HG02610 (cell line): ENCODE results near the gene FAT1.

ENCODE experiments used
- ATAC-seq: cut with Tn5 transposase; IDR thresholded peaks from one replicate; pipeline ENCODE4 v1.9.1; 2021; ENCODE audit warnings: mild to moderate bottlenecking, moderate library complexity; ENCODE audit not compliant: unreplicated experiment

The FAT1 gene

DNA sequence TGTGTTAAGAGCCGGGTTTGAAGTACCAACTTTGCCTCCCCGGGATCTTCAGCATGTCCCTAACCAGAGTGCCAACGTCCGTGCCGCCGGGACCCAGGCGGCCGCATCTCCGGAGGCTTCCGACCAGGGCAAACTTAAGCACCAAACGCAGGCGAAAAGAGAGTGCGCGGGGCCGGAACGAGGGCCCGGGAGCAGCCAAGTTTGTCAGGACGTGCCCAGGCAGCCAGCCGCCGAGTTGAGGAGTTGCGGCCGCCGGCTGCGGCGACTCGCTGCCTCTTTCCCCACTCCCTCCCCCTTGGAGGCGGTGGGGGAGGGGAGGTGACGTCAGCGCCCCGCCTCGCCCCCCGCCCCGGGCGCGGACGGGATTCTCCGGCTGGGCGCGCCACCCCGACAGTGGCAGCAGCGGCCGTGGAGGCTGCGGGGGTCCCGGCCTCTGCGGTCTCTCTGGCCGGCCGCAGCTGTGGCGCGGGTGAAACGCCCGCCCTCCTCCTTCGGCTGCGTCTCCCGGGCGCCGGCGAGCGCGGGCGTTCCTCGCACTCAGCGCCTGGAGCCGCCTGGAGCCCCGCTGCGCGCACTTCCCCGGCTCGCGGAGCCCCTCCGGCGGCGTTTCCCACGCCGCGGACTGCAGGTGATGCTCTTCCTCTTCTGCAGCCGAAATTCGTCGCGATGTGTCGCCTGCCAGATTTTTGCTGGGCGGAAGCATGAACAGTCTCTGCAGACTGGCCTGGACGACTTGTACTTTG, 2.9 kb upstream of the FAT1 start:
- no peak for ATAC-seq

DNA sequence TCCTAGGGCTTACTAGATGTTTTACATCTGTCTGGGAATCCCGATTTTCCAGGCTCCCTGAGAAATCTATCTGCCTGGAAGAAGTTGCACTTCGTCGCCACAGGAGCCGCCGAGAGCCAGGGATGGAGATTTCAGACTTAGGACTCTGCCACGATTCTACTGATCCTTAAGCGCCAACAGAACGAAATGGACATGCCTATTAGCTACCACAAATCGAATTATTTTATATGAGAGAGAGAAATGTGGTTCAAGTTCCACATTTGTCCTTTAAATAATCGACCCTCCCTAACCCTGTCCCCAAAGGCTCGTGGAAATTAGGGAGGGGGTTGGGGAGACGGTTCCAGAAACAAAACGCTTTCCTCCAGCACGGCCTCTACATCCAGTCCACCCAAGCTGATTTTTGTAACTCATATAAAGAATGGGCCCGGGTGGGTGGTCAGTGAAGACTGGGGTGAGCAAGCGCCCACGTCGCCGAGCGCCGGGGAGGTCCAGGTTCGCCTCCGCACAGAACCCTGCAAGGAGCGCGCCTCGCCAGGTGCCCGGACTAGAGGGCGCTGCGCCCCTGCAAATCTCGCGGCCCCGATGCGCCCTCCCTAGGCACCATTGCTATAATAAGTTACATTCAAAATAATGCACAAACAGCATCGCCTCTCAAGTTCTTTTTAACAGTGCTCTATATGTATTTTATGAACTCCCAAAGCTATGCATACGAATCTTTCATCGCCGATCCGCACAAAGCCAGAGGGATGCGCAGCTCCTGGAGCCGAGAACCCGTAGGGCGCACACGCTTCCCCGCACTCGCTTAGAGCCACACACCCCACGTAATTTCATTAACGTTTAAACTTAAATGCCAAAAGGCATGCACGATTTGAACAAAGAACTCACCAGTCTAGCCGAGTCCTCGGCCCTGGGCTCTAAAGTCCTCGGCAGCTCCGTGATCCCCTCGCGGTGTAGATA, 2.1 kb upstream of the FAT1 start:
- no peak for ATAC-seq

DNA sequence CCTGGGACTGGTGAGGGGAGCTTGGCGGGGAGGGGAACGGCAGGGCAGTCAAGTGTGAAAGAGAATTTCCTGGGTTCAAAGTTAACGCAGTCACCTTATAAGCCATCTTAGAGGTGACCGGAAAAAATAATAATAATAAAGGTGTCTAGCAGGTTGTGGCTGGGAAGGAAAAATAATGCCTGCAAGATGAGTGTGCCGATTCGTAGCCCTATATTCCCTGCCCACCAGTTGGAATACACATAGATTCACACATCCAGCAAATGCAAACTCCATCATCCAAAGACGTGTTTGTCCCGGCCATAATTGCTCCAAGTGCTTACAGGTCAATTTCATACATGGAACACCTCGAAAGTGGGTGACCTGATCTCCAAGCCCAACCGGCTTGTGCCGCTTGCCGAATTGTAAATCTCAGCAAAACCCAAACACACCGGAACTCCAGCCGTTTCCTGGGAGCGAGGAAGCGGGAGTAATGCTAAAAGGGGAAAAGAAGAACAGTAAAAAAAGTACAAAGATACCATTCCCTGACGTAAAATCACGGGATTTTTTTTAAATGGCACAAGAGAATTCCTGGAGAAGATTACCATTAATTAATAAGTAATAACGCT, 1.3 kb upstream of the FAT1 start:
- ATAC-seq: no peak

DNA sequence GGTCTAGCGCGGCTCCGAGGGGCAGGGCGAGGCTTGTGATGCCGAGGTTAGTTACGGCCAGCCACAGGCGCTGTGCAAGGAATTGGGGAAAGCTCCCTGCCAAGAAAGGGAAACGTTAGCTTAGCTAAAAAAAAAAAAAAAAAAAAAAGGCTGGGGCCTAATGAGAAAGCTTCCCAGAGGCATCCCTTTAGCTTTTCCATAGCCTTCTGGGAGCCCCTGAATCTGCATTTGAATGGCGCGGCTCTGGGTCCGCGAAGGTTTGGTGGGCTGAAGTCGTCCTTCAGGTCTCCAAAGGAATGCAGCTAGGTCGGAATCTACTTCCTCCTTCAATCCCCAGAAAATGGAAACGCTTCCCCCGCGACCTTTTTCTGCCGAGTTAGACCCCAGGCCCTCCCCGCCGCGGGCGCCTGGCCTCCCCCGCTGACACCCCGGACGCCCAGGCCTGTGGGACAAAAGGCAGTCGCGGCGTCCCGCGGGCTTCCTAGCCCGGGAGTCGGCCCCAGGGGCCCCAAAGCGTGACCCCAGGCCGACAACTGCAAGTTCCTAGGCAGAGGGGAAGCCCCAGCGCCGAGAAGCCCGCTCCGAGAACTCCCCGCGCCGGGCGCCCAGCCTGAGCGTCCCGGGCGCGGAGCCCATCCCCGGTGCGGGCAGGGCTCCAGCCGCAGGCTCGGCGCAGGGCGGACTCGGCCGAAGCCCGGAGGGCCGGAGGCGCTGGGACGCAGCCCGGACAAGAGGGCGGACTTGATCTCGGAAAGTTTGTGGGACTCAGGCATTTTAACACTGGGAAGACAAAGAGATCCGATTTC, 605 bp upstream of the FAT1 start:
- ATAC-seq: no peak

DNA sequence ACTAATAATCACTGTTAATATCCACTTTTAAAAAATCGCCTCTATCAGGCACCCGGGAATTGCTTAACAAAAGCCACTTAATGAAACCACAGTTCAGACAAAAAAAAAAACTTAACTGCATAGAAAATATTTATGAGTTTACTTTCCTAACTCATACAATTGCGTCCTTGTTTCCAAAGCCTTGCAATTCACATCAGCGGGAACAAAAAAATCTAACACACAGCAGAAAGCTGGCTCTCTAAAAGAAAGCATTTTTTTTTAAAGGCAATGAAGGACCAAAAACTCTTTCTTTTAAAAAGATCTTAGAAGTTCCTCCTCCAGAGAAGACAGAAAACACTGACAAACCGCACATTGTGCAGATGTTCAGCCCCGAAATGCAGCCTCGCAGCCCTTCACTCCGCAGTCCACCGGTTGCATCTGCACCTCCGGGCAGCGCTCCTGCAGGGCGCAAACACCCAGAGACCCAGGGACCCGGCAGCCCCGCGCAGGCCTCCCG, 812 bp downstream of the FAT1 start:
- ATAC-seq: no peak

DNA sequence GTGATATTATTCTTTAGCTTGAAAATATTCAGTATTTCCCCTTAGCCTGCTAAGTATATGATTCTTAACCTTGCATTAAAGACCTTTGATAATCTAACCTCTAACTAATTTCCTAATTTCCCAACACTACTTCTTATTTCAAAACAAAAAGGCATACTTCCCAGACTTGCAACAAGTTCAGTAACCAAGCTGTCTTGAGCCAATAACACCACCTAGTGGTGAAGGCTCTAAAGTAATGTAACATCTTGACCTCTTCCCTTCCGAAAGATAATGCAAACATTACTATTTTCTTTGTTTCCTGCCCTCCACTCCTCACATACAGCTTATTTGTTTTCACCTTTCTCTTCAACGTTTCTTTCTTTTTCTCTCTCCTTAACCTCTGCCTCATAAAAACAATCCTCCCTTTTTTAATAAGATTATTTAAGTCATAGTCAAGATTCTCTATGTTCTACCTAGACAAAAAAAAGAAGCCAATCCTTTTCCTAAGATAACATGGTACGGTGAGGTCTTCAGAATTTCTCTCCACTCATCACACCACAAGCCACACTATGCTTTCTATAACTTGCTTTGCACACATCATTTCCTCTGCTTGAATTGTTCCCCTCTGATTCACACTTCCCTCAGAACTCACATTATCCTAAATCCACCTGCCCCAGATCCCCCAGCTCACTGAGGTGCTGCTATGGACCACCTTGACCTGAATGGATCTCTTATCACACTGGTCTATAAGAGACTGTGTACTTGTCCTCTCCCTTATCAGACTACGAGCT, 3.5 kb downstream of the FAT1 start:
- ATAC-seq: no peak

DNA sequence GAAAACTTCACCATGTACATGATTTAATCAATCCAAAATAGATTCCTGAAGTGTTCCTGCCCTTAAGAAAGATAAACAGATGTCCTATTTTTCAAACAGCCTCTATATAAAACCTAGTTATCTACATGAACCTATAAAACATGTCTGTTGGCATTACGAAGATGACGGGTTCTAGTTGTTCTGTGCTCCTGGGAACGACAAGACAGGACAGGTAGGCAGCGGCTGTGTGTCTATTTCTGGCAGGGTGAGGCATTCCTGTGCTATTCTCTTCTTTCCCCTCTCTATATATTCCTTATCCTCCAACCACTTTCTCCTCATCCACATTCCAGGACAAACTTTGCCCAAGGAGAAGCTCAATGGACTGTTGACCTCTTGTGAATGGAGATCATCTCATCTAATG, 6.1 kb downstream of the FAT1 start:
- ATAC-seq: no peak

DNA sequence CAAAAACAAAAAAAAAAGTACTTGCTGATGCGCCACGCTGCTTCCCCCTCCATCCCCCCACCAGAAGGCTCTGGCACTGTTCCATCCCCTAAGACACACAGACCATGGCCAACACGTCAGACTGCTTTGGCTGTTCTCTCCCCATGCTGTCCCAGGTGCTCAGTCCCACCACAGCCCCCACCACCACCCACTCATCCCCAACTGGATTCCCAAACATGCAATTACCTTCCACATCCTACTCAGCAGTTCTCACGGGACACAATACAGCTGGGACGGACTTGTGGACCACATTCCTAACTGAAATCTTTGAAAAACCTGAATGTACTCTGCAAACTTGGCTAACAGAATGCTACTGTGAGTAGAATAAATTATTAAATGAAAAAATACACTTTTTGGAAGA, 8.6 kb downstream of the FAT1 start:
- ATAC-seq: no peak

DNA sequence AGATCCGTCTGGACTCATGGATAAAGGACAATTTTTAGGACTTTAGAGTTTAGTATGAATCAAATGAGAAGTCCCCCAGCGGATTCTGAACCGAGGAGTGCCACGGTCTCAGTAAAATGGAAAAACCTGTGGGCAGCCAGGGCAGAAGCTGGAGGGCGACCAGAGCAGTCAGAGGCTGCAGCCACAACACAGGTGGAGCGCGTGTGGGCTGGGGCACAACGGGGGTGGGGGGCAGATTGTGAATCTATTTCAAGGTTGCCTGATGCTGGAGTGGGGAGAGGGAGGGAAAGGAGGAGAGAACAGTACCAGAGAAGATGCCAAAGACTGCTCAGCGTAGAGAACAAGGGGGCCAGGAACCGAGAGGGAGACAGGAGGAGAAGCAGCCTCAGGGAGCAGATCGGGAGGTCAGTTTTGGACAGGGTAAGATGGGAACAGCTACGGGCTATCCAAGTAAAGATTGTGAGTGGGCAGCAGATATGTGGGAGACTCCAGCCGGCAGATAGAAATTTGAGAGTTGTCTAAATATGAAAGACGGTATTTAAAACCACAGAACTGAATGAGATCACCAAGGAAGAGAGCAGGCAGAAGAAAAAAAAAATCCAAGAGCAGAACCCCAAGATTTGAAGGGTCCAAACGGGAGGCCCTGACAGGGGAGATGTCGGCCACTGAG, 9.5 kb downstream of the FAT1 start:
- ATAC-seq: no peak

DNA sequence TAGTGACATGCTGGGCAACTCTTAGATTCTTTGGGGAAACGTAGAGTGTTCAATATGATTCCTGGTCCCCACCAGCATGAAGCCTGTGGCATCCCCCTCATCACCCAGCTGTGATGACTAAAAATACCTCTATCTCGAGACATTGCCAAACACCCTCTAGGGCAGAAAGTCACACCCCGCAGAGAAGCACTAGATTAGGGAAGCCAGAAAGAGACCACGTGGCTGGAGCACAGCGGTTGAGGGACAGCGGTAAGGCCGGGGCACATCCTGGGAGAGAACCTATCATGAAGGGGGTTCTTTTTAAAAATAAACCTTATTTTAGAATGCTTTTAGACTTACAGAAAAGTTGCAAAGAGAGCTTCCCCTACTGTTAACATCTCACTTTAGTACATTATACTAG, 11.0 kb downstream of the FAT1 start:
- ATAC-seq: no peak

DNA sequence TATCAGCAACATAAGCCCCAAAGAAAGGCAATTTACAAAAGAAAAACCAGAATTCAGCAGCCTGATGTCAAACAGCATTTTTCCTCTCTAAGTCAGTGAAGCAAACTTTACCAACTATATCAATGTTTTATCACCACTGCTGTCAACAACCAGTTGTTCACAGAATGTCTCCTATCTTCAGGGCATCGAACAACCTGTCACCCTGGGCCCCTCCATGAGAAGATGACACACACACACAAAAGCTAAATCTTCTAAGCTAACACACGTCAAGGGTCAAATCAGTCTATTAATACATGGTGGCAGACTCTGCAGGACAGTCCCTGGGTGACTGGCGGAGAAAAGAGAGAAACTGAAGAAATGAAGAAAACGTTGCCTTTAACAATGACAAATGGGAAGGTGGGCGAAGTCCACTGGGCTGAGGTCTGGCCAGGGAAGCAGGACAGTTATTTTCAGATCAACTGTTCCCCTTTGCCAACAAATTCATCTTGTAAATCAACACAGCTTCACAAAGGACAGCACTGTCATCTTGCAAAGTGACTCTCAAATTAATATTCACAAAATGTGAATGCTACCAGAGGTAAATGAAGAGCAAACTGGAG, 13.0 kb downstream of the FAT1 start:
- no peak for ATAC-seq

DNA sequence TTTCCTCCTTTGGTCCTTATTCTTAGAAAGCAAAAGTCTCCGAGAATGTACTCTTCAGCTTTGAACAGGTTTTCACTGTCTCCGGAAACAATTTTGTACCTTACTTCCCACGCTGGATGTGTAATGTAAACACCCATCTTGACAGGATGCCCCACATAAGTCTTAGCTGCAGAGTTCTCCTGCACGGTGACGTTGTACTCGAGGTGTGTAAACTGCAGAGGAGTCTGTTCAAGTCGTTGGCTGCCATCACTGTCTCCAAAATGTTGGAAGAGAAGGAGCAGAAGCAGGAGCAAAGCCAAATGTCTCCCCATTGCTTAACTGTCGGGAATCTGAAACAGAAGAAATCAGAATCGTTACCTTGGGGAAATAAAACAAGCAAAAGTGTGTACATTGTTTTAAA, 14.1 kb downstream of the FAT1 start:
- ATAC-seq: no peak

DNA sequence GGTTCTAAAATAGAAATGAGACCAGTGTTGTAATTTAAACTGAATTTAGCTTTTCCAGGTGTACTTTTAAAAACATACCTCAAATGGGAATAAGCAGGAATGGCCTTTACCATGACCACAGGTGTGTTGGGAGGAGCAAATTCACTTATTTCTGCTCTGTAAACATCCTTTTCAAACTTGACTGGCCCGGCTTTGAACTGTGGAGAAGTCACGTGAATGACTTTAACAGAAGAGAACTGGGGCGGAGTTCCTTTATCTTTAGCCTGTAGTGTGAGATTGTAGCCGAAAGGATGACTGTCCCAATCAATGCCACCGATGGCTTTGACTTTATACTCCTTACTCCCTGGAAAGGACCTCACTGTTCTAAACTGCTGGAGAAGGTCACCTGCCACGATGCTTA, 15.1 kb downstream of the FAT1 start:
- no peak for ATAC-seq

DNA sequence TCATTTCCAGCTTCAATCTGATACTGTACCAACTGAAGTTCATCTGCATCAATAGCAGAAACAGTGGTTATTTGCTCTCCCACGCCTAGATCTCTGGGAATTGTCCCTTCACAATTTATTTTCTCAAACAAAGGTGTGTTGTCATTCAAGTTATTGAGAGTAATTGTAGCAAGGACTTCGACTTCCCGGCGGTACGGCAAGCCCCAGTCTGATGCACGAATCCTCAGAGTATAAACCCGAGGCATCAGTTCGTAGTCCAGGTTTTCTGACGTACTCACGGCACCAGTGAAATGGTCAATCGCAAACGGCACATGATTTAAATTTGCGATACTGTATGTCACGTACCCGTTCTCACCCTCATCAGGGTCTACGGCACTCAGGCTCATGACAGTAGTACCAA, 15.7 kb downstream of the FAT1 start:
- no peak for ATAC-seq

DNA sequence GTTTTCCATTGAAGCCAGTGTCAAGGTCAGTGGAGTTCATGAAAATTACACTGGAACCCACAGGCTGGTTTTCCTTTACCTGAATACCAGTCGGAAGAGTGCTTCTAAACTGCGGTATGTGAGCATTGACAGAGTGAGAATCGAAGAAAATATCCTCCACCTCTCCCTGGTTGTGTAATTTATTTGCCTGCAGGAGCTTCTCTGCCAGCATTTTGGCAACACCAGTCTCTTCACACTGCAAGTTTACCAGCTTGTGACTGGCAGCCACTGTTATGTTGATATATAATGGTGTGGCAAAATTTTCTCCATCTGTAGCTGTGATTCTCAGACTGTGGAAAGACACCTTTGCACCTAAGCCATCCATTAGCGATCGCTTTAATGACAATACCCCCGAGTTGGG, 16.1 kb downstream of the FAT1 start:
- no peak for ATAC-seq

DNA sequence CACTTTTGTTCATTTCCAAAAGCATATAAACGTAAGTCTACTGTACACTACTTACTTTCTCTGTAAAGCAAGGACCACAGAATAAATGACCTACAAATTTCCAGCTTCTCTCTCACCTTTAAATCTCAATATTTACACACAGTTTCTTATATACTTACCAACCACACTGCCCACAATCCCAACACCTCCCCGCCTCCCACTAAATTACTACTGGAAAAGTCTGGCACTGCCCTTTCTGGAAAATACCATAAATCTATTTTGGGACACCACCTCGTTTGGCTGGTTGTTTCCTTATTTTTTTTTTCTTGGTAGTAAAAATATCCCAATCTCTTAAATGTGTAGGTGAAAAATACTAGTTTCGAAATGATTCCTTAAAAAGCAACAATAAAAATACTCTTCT, 19.6 kb downstream of the FAT1 start:
- ATAC-seq: no peak

DNA sequence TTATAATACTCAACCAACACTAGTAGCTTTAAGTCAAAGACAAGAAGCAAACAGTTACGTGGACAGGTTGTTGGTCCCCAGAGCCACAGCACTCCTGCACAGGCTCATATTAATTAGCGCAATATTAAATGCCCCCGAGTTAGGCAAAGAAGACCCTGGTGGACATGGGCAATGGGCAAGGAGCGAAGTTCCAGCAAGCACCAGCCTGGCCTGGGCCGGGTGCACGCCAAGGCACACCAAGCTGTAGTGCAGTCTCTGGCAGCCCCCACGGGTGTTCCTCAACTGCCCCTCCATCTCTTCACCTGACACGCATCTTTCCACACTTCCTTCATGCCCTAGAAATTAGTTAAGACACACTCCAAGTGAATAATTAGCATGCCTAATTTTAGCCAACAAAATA, 20.1 kb downstream of the FAT1 start:
- no peak for ATAC-seq

DNA sequence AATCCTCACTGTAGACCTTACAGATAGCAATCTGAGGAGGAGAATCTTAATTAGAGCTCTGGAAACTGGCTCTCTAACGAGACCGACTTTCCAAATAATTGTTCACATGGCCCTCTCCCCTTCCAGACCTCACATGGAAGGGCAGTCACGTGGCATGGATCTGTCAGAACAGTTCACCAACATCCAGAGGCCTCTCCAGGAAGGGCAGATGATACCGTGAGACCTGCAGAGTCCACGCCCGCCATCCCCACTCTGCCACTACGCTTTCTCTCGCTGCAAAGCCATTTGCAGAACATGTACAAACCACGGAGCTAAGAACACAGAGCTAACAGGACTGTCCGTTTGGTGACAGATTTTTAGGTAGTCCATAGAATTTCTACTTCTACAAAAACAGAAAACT, 20.7 kb downstream of the FAT1 start:
- no peak for ATAC-seq

DNA sequence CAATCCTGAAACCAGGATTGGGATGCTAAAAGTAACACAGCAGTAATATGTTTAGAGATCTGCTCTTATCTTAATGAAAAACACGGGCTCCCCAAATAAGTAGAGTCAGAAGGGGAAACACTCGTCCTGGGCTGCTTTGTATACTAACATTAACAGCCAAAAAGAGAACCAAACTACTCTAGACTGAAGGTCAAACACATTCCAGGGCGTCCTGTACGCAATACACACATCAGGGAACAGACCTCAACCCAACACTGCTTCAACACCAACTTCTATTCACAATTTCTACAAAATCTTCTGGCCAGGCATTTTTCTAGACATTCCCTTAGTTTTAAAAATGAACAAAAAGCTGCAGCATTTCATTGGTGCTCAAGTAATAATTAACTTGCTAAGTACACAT, 21.4 kb downstream of the FAT1 start:
- ATAC-seq: no peak
